Stimulated activated naive CD4-positive, alpha-beta T cell (primary cell): Measurements from ENCODE around the gene EMILIN2.

Experiments
- DNase-seq, 6 experiments: peaks; one replicate each; lab custom pipeline; 2025; lab: John Stamatoyannopoulos, UW

Gene EMILIN2

GRCh38 chr18:2954869-2955645 is 108.3 kb downstream of the EMILIN2 start:
- DNase-seq = no peak

DNA sequence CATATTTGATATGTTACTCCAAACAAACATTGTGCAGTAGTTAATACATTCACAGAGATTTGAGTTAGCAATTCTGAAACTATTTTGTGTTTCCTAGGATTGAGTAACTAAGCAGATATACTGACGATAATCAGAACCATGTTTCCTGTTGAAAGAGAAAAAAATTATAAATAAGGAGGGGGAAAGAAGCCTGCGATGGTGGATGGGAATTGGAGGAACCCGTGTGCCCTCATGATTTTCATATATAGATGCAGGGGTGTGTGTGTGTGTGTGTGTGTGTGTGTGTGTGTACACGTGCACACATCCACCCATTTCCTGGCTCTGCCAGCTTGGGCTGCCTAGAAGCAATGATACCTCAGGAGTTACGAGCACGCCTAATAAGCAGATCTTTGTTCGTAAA is 109.2 kb downstream of the EMILIN2 start:
- peak in 4 of 6 experiments; percentile 7 to 41 (median 19) for DNase-seq

GRCh38 chr18:2958819-2959298 is 112.1 kb downstream of the EMILIN2 start:
- DNase-seq = peak in 3 of 6 experiments; percentile 12 to 23 (median 14)

GRCh38 chr18:2959341-2959740 is 112.5 kb downstream of the EMILIN2 start:
- DNase-seq = no peak

DNA sequence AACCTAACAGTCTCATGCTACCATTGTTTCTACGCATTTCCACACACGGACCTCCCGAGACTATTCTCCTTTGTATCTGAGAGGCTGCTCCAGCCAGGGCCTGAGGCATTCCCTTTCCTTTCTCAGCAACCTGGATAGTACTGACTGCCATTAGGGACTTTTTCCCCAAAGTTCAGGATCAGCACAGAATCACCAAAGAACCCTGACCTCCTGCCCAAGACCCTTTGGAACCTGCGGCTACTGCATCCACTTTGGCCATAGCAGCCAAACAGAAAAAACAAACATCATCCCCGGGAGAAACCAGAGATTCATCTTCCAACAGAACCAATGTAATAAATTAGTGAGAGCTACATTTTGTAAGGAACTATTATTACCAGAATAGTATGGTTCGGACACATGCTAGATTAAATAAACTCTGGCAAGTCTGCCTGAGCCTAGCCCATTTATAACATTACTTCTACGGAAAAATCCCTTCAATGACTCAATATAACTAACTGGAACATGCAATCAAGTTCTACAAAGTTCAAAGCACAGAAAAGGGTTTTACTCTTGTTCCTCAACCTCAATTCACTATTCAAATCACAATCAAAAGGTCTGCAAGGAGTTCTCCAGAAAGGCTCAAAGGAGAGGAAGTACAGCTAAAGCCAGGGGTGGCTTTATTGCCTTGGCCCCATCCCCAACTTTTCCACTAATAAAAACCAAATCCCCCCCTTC is 114.3 kb downstream of the EMILIN2 start:
- no peak for DNase-seq

- peak in 2 of 6 experiments; percentile 21 to 25 for DNase-seq
These were observed 115.0 kb downstream of the EMILIN2 start for GRCh38 chr18:2961821-2962220.

GRCh38 chr18:2963048-2963447 is 116.2 kb downstream of the EMILIN2 start:
- DNase-seq = peak; percentile 11 to 86 (median 58)

- peak in 1 of 6 experiments; percentile 36 for DNase-seq
These were observed 117.7 kb downstream of the EMILIN2 start for GRCh38 chr18:2964361-2965010.
